HepG2 (cell line): ENCODE measurements around the gene SYNJ2. TPM values are rescaled to one million over a fixed set of nuclear protein-coding genes. Genes with fewer than 3 reads are reported as not detected.

Experiments used
- ELF4 ChIP-seq: sonication (generic); formaldehyde crosslinking; IDR thresholded peaks from 2 replicates; pipeline ENCODE4 v1.5.0; 2020; ENCODE audit warnings: missing genetic modification reagents, mild to moderate bottlenecking, moderate library complexity, borderline replicate concordance
- GMEB2 ChIP-seq: IDR thresholded peaks from 2 replicates; pipeline ENCODE4 v1.6.1; 2016; ENCODE audit warnings: missing biosample characterization, missing genetic modification reagents, low read depth
- GZF1 ChIP-seq: sonication (generic); formaldehyde crosslinking; IDR thresholded peaks from 2 replicates; pipeline ENCODE4 v1.5.1; 2020; ENCODE audit warnings: mild to moderate bottlenecking, missing genetic modification reagents
- KAT2B ChIP-seq: fragments of 150-350 bp; IDR thresholded peaks from 2 replicates; pipeline ENCODE4 v1.6.1; 2014; ENCODE audit warnings: low read depth, low read length, borderline replicate concordance
- MEIS2 ChIP-seq: sonication (generic); formaldehyde crosslinking; IDR thresholded peaks from 2 replicates; pipeline ENCODE4 v1.9.0; 2021; ENCODE audit warnings: mild to moderate bottlenecking, missing genetic modification reagents
- NCOA2 ChIP-seq: sonication (generic); formaldehyde crosslinking; IDR thresholded peaks from 2 replicates; pipeline ENCODE4 v1.8.0; 2022; ENCODE audit warnings: inconsistent platforms
- ZBTB25 ChIP-seq: IDR thresholded peaks from 2 replicates; pipeline ENCODE4 v1.6.1; 2018; ENCODE audit warnings: missing genetic modification reagents
- ZKSCAN8 ChIP-seq: IDR thresholded peaks from 2 replicates; pipeline ENCODE4 v1.6.1; 2016; ENCODE audit warnings: borderline replicate concordance, missing genetic modification reagents, missing compliant biosample characterization
- ZNF292 ChIP-seq: sonication (generic); formaldehyde crosslinking; IDR thresholded peaks from 2 replicates; pipeline ENCODE4 v1.8.1; 2022; ENCODE audit warnings: mild to moderate bottlenecking, low read depth, missing genetic modification reagents, borderline replicate concordance
- polyA plus RNA-seq, 8 experiments: library from polyadenylated mRNA; depleted of rRNA in 3 of 8; stranded (reverse) in 7 of 8; unstranded in 1 of 8; fragments of >200 nt; fragmentation: Illumina TruSeq in 4 of 8; extraction: Trizol in 4 of 8; gene quantifications; 2 replicates each; pipeline versions ENCODE4 v1.2.1 to v1.2.3, GENCODE V29; 2011 to 2016; ENCODE audit warnings: low read depth in 4 of 8, missing spikeins in 1 of 8, mixed read lengths in 1 of 8; ENCODE audit not compliant: insufficient read depth in 1 of 8
- total RNA-seq, 5 experiments: library from RNA; depleted of rRNA; stranded (reverse); fragments of >200 nt; fragmentation: Illumina TruSeq; extraction: Trizol; gene quantifications; 2 replicates each; pipeline ENCODE4 v1.2.3, GENCODE V29; 2016; ENCODE audit warnings: low read depth in 1 of 5
- TF ChIP-seq, protein P1 (sequence below), 2 experiments: fragments of 450-650 bp in 1 of 2; sonication (generic) in 1 of 2; formaldehyde crosslinking in 1 of 2; IDR thresholded peaks; 2 replicates each; pipeline versions ENCODE4 v1.6.1 to v1.8.0; 2016 to 2022; ENCODE audit warnings: antibody characterized with exemption in 1 of 2, mild to moderate bottlenecking in 1 of 2, missing genetic modification reagents in 1 of 2
- TF ChIP-seq, protein P2 (sequence below): sonication (generic); formaldehyde crosslinking; IDR thresholded peaks from 2 replicates; pipeline ENCODE4 v1.8.0; 2022; ENCODE audit warnings: missing genetic modification reagents, mild to moderate bottlenecking, moderate library complexity, borderline replicate concordance
- TF ChIP-seq, protein P3 (sequence below): IDR thresholded peaks from 2 replicates; pipeline ENCODE4 v1.6.1; 2016; ENCODE audit warnings: low read depth, borderline replicate concordance
- TF ChIP-seq, protein P4 (sequence below): sonication (generic); formaldehyde crosslinking; IDR thresholded peaks from 2 replicates; pipeline ENCODE4 v1.4.0; 2020; ENCODE audit warnings: missing genetic modification reagents

Gene SYNJ2
- total and polyA plus RNA-seq, 2 of the 13 experiments (the other 11 are each of a cell fraction or from before 2014, with no cell fraction given): 39.1 to 57.6 TPM

DNA sequence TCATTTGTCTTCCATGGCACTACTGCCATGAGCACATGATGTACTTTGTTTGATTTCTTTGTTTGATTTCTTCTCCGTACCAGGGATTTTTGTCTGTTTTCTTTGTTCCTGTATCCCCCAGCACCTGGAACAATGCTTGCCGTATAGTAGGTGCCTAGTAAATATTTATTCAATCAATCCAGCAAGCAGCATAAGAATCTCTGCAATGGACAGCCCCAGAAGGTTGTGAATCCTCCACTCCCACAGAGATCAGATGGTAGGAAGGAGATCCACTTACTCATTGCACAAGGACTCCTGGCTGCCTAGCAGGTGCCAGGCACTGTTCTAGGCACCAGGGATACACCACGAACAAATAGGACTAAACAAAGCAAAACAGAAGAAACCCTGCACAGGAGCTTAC lies 6.7 kb upstream of the SYNJ2 start (continued):
- no peak for TF ChIP-seq ELF4 (CRISPR knock-in tag)
- no peak for TF ChIP-seq KAT2B
- TF ChIP-seq, protein P1, sequence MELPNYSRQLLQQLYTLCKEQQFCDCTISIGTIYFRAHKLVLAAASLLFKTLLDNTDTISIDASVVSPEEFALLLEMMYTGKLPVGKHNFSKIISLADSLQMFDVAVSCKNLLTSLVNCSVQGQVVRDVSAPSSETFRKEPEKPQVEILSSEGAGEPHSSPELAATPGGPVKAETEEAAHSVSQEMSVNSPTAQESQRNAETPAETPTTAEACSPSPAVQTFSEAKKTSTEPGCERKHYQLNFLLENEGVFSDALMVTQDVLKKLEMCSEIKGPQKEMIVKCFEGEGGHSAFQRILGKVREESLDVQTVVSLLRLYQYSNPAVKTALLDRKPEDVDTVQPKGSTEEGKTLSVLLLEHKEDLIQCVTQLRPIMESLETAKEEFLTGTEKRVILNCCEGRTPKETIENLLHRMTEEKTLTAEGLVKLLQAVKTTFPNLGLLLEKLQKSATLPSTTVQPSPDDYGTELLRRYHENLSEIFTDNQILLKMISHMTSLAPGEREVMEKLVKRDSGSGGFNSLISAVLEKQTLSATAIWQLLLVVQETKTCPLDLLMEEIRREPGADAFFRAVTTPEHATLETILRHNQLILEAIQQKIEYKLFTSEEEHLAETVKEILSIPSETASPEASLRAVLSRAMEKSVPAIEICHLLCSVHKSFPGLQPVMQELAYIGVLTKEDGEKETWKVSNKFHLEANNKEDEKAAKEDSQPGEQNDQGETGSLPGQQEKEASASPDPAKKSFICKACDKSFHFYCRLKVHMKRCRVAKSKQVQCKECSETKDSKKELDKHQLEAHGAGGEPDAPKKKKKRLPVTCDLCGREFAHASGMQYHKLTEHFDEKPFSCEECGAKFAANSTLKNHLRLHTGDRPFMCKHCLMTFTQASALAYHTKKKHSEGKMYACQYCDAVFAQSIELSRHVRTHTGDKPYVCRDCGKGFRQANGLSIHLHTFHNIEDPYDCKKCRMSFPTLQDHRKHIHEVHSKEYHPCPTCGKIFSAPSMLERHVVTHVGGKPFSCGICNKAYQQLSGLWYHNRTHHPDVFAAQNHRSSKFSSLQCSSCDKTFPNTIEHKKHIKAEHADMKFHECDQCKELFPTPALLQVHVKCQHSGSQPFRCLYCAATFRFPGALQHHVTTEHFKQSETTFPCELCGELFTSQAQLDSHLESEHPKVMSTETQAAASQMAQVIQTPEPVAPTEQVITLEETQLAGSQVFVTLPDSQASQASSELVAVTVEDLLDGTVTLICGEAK (IDR thresholded peaks at IDR 0.05): no peak
- TF ChIP-seq, protein P1 (CRISPR knock-in tag; IDR thresholded peaks at IDR 0.05): no peak
- TF ChIP-seq GMEB2: no peak
- TF ChIP-seq NCOA2 (CRISPR knock-in tag): 0 out of 2 replicates have a peak, but pooled peaks have one; percentile 23
- TF ChIP-seq, protein P2, sequence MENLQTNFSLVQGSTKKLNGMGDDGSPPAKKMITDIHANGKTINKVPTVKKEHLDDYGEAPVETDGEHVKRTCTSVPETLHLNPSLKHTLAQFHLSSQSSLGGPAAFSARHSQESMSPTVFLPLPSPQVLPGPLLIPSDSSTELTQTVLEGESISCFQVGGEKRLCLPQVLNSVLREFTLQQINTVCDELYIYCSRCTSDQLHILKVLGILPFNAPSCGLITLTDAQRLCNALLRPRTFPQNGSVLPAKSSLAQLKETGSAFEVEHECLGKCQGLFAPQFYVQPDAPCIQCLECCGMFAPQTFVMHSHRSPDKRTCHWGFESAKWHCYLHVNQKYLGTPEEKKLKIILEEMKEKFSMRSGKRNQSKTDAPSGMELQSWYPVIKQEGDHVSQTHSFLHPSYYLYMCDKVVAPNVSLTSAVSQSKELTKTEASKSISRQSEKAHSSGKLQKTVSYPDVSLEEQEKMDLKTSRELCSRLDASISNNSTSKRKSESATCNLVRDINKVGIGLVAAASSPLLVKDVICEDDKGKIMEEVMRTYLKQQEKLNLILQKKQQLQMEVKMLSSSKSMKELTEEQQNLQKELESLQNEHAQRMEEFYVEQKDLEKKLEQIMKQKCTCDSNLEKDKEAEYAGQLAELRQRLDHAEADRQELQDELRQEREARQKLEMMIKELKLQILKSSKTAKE: no peak
- no peak for TF ChIP-seq ZKSCAN8 (CRISPR knock-in tag)
- TF ChIP-seq, protein P3, sequence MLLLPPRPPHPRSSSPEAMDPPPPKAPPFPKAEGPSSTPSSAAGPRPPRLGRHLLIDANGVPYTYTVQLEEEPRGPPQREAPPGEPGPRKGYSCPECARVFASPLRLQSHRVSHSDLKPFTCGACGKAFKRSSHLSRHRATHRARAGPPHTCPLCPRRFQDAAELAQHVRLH (CRISPR knock-in tag): no peak
- TF ChIP-seq ZBTB25 (CRISPR knock-in tag): no peak
- TF ChIP-seq ZNF292 (CRISPR knock-in tag): 0 out of 2 replicates have a peak, but pooled peaks have one; percentile 2
- TF ChIP-seq, protein P4, sequence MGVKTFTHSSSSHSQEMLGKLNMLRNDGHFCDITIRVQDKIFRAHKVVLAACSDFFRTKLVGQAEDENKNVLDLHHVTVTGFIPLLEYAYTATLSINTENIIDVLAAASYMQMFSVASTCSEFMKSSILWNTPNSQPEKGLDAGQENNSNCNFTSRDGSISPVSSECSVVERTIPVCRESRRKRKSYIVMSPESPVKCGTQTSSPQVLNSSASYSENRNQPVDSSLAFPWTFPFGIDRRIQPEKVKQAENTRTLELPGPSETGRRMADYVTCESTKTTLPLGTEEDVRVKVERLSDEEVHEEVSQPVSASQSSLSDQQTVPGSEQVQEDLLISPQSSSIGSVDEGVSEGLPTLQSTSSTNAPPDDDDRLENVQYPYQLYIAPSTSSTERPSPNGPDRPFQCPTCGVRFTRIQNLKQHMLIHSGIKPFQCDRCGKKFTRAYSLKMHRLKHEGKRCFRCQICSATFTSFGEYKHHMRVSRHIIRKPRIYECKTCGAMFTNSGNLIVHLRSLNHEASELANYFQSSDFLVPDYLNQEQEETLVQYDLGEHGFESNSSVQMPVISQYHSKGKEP (CRISPR knock-in tag): no peak
- TF ChIP-seq MEIS2 (CRISPR knock-in tag): no peak
- TF ChIP-seq GZF1 (CRISPR knock-in tag): no peak
